CD1c-positive myeloid dendritic cell (primary cell): ENCODE data around the gene SOS1.
"Not testable (repeated sequence)": the region's sequence is repeated elsewhere in the genome, so short reads cannot be mapped to it uniquely, and the experiment has no call there.

Experiments used
- DNase-seq: peaks from one replicate; pipeline ENCODE4 v3.0.0-alpha.2; 2016; ENCODE audit errors: extremely low spot score

SOS1 gene

GRCh38 chr2:39120771-39121522, at the start of gene SOS1:
TSS of gene SOS1 (minus strand) at chr2:39121051. CDS start at chr2:39120422, 629 bp downstream.
- DNase-seq: peak; percentile 96

- no peak for DNase-seq
These were observed 43.2 kb upstream of the SOS1 start for GRCh38 chr2:39164089-39164488.

- DNase-seq: no peak
These were observed 40.1 kb upstream of the SOS1 start for GRCh38 chr2:39160982-39161381.

- DNase-seq: no peak
These were observed 38.4 kb upstream of the SOS1 start for GRCh38 chr2:39159283-39159682.

- no peak for DNase-seq
These were observed 37.5 kb upstream of the SOS1 start for GRCh38 chr2:39158351-39158750.

GRCh38 chr2:39156846-39157245, 36.0 kb upstream of the SOS1 start:
- DNase-seq: no peak

GRCh38 chr2:39156107-39156506, 35.3 kb upstream of the SOS1 start:
- no peak for DNase-seq

GRCh38 chr2:39155573-39155972, 34.7 kb upstream of the SOS1 start:
- DNase-seq: not testable (repeated sequence)

GRCh38 chr2:39154944-39155343, 34.1 kb upstream of the SOS1 start:
- DNase-seq: no peak

- no peak for DNase-seq
These were observed 32.5 kb upstream of the SOS1 start for GRCh38 chr2:39153312-39153711.

- no peak for DNase-seq
These were observed 31.7 kb upstream of the SOS1 start for GRCh38 chr2:39152504-39152903.

GRCh38 chr2:39150890-39151497, 30.1 kb upstream of the SOS1 start:
- DNase-seq: no peak

- no peak for DNase-seq
These were observed 29.3 kb upstream of the SOS1 start for GRCh38 chr2:39150102-39150562.

GRCh38 chr2:39146630-39147029, 25.8 kb upstream of the SOS1 start:
- no peak for DNase-seq

- no peak for DNase-seq
These were observed 25.1 kb upstream of the SOS1 start for GRCh38 chr2:39145906-39146421.

- no peak for DNase-seq
These were observed 23.6 kb upstream of the SOS1 start for GRCh38 chr2:39144416-39144815.

- peak; percentile 27 for DNase-seq
These were observed 22.2 kb upstream of the SOS1 start for GRCh38 chr2:39142904-39143605.

- DNase-seq: no peak
These were observed 20.8 kb upstream of the SOS1 start for GRCh38 chr2:39141334-39142271.

- DNase-seq: not testable (repeated sequence)
These were observed 20.1 kb upstream of the SOS1 start for GRCh38 chr2:39140948-39141333.

GRCh38 chr2:39140322-39140847, 19.5 kb upstream of the SOS1 start:
- peak; percentile 44 for DNase-seq
